A673 (cell line): ENCODE data around the gene STOML1. TPM values are rescaled to one million over a fixed set of nuclear protein-coding genes. Genes with fewer than 3 reads are reported as not detected.

Experiments used
- BruUV-seq: library from RNA; stranded (reverse); fragments of 400-500 nt; replicated peaks from 2 replicates; lab custom pipeline; 2021; lab: Mats Ljungman, UMichigan
- CTCF ChIA-PET: fragments of 300-600 bp; sonication (Branson Sonifier 250); formaldehyde crosslinking; loops from one replicate; lab custom pipeline; 2022; ENCODE audit warnings: antibody characterized with exemption; lab: Charles Lee
- POLR2A ChIA-PET: fragments of 300-600 bp; sonication (Branson Sonifier 250); formaldehyde crosslinking; loops from one replicate; lab custom pipeline; 2022; ENCODE audit warnings: antibody characterized with exemption; ENCODE audit not compliant: low non-redundant PET; lab: Charles Lee
- DNase-seq: peaks from one replicate; pipeline ENCODE4 v3.0.0-alpha.2; 2015; ENCODE audit warnings: low spot score
- H3K27ac ChIP-seq: fragments of 200-600 bp; sonication (generic); 2 replicates; pipeline ENCODE4 v1.5.1; 2016; ENCODE audit warnings: mixed run types, low read depth, mild to moderate bottlenecking, mixed read lengths, antibody characterized with exemption, low read length; ENCODE audit not compliant: poor library complexity, severe bottlenecking
- H3K27me3 ChIP-seq: fragments of 200-600 bp; sonication (generic); replicated peaks from 2 replicates; pipeline ENCODE4 v1.6.1; 2017; ENCODE audit warnings: mixed run types, low read depth, mild to moderate bottlenecking, mixed read lengths, antibody characterized with exemption, low read length; ENCODE audit not compliant: insufficient read depth, poor library complexity
- H3K36me3 ChIP-seq: fragments of 200-600 bp; sonication (generic); 2 replicates; pipeline ENCODE4 v1.6.1; 2016; ENCODE audit warnings: mixed run types, mild to moderate bottlenecking, mixed read lengths, antibody characterized with exemption, low read length; ENCODE audit not compliant: insufficient read depth, poor library complexity, severe bottlenecking
- H3K4me1 ChIP-seq: fragments of 200-600 bp; sonication (generic); 2 replicates; pipeline ENCODE4 v1.6.1; 2017; ENCODE audit warnings: mixed run types, mild to moderate bottlenecking, mixed read lengths, antibody characterized with exemption, low read length; ENCODE audit not compliant: insufficient read depth, poor library complexity, severe bottlenecking
- H3K4me3 ChIP-seq: fragments of 200-600 bp; sonication (generic); 2 replicates; pipeline ENCODE4 v1.5.1; 2016; ENCODE audit warnings: low read depth, mixed run types, mild to moderate bottlenecking, mixed read lengths, low read length; ENCODE audit not compliant: poor library complexity, severe bottlenecking
- H3K9me3 ChIP-seq: fragments of 200-600 bp; sonication (generic); 2 replicates; pipeline ENCODE4 v1.6.1; 2016; ENCODE audit warnings: mixed run types, low read depth, mild to moderate bottlenecking, mixed read lengths, antibody characterized with exemption, low read length; ENCODE audit not compliant: poor library complexity, severe bottlenecking
- CTCF ChIP-seq: fragments of 300-800, 200-600 bp; sonication (generic); conservative IDR thresholded peaks from 2 replicates; pipeline ENCODE4 v1.5.1; 2017; ENCODE audit warnings: low read depth, mild to moderate bottlenecking, antibody characterized with exemption, low read length, moderate library complexity, mixed read lengths
- EZH2 ChIP-seq: fragments of 200-600 bp; sonication (generic); IDR thresholded peaks from 2 replicates; pipeline ENCODE4 v1.6.1; 2017; ENCODE audit warnings: borderline replicate concordance, low read depth, mild to moderate bottlenecking, mixed read lengths, antibody characterized with exemption, low read length; ENCODE audit not compliant: poor library complexity, severe bottlenecking
- intact Hi-C: fragments of 100-400 bp; cut with micrococcal nuclease; formaldehyde crosslinking; loops from one replicate; pipeline ENCODE4 v1.10.0; 2022; ENCODE audit not compliant: unreplicated experiment
- total RNA-seq: library from RNA; stranded (reverse); gene quantifications from 2 replicates; pipeline ENCODE4 v1.2.3, GENCODE V29; 2021

Gene STOML1
- total RNA-seq, 1 experiment from 2014 or later = 7.3 TPM

GRCh38 chr15:73996939-73997338, 4.8 kb upstream of the STOML1 start:
- BruUV-seq = no TSS peak
- TF ChIP-seq CTCF (no peak), EZH2 (no peak)
- POLR2A ChIA-PET = no interaction called here
- peak overlapping the region; percentile 43 for H3K27ac ChIP-seq
- no peaks in the 10 kb centered on the region for H3K9me3 ChIP-seq
- H3K4me3 ChIP-seq = peak overlapping the region; percentile 80
- intact Hi-C loops = no loop called here
- H3K36me3 ChIP-seq = peaks cover 4% of the 10 kb centered on the region
- CTCF ChIA-PET = no interaction called here
- no peaks in the 10 kb centered on the region for H3K27me3 ChIP-seq
- peak; percentile 66 for DNase-seq
- peaks cover 20% of the 10 kb centered on the region for H3K4me1 ChIP-seq

GRCh38 chr15:73996267-73996666, 4.2 kb upstream of the STOML1 start:
- POLR2A ChIA-PET = no interaction called here
- Histone ChIP-seq H3K27ac (peak overlapping the region; percentile 43), H3K36me3 (peaks cover 4% of the 10 kb centered on the region), H3K4me3 (peak overlapping the region; percentile 80), H3K4me1 (peaks cover 25% of the 10 kb centered on the region), H3K9me3 (no peaks in the 10 kb centered on the region), H3K27me3 (no peaks in the 10 kb centered on the region)
- TF ChIP-seq EZH2 (no peak), CTCF (no peak)
- no peak for DNase-seq
- BruUV-seq = no TSS peak
- intact Hi-C loops = no loop called here
- CTCF ChIA-PET = no interaction called here

- ChIA-PET POLR2A (interaction anchor here (0.8 kb wide), 1 partner anchor 61 kb away, joined by 3 read pairs; no protein-coding TSS in a partner anchor), CTCF (interaction anchor here (0.9 to 1.8 kb wide), 2 partner anchors 22 to 59 kb away, joined by 3 to 9 read pairs; no protein-coding TSS in a partner anchor)
- TF ChIP-seq EZH2 (no peak), CTCF (no peak)
- H3K4me3 ChIP-seq = peak overlapping the region; percentile 80
- intact Hi-C loops = no loop called here
- H3K4me1 ChIP-seq = peaks cover 27% of the 10 kb centered on the region
- H3K27ac ChIP-seq = peak overlapping the region; percentile 76
- H3K27me3 ChIP-seq = no peaks in the 10 kb centered on the region
- H3K9me3 ChIP-seq = no peaks in the 10 kb centered on the region
- peaks cover 4% of the 10 kb centered on the region for H3K36me3 ChIP-seq
- DNase-seq = no peak
- BruUV-seq = TSS peak; percentile 29
These were observed 3.0 kb upstream of the STOML1 start for GRCh38 chr15:73994912-73995622.
